ENCODE results near the gene FGA. TPM values are rescaled to one million over a fixed set of nuclear protein-coding genes. Genes with fewer than 3 reads are reported as not detected.

Gene FGA
- total and polyA plus RNA-seq, 10 of the 15 experiments (the other 5 are each of a cell fraction or from before 2014, with no cell fraction given) = 3.6 TPM; not detected in 9

- Histone ChIP-seq H3K27ac (ENCODE audit: control insufficient read depth, insufficient read depth) (no peak overlapping the region), H3K36me3 (ENCODE audit: control insufficient read depth in 2 of 2, insufficient read depth in 2 of 2, low read length in 1 of 2) (no peaks in the 10 kb centered on the region), H3K4me2 (ENCODE audit: control insufficient read depth, insufficient read depth) (no peak overlapping the region), H3K9me3 (replicated peaks; ENCODE audit: control insufficient read depth, insufficient read depth, low read length) (no peaks in the 10 kb centered on the region), H3K79me2 (ENCODE audit: control insufficient read depth, insufficient read depth, low read length) (no peaks in the 10 kb centered on the region), H2AFZ (ENCODE audit: control insufficient read depth, low read depth, low read length) (no peak overlapping the region), H3K27me3 (replicated peaks in 1 of 2; ENCODE audit: control insufficient read depth in 2 of 2, insufficient read depth in 2 of 2, low read length in 1 of 2) (peaks cover 0 to 3% of the 10 kb centered on the region in 2 experiments), H3K9ac (ENCODE audit: control insufficient read depth, insufficient read depth, low read length) (no peak overlapping the region), H3K4me3 (no peak overlapping the region), H3K4me1 (ENCODE audit: control insufficient read depth, insufficient read depth, low read length) (no peaks in the 10 kb centered on the region), H4K20me1 (ENCODE audit: control insufficient read depth, insufficient read depth) (no peaks in the 10 kb centered on the region)
- ChIA-PET CTCF (interaction anchor here (0.7 to 19.0 kb wide), 13 partner anchors 10 to 145 kb away, joined by 3 to 796 read pairs (median 4); partner anchors contain the start of genes FGB, FGG and PLRG1), SMC1A (ENCODE audit: uncharacterized antibody, unreplicated experiment) (interaction anchor here (0.8 to 7.2 kb wide), 4 partner anchors 13 to 72 kb away, joined by 3 to 119 read pairs (median 58); partner anchors contain the start of genes FGB and PLRG1), POLR2A (interaction anchor here (0.7 kb wide), 1 partner anchor 17 kb away, joined by 4 read pairs; no protein-coding TSS in a partner anchor), RAD21 (ENCODE audit: unreplicated experiment) (interaction anchor here (0.6 to 7.1 kb wide), 7 partner anchors 8 to 74 kb away, joined by 3 to 88 read pairs (median 3); partner anchors contain the start of genes FGG and PLRG1)
- TF ChIP-seq LARP7 (IDR thresholded peaks at IDR 0.05) = no peak
- TF ChIP-seq KAT2A (conservative IDR thresholded peaks at IDR 0.05; ENCODE audit: control insufficient read depth, low read depth, low read length) = no peak
- peak; percentile 70 for TF ChIP-seq RAD21 (IDR thresholded peaks at IDR 0.05; ENCODE audit: insufficient read depth, low read depth, low read length)
- TF ChIP-seq, protein P1, sequence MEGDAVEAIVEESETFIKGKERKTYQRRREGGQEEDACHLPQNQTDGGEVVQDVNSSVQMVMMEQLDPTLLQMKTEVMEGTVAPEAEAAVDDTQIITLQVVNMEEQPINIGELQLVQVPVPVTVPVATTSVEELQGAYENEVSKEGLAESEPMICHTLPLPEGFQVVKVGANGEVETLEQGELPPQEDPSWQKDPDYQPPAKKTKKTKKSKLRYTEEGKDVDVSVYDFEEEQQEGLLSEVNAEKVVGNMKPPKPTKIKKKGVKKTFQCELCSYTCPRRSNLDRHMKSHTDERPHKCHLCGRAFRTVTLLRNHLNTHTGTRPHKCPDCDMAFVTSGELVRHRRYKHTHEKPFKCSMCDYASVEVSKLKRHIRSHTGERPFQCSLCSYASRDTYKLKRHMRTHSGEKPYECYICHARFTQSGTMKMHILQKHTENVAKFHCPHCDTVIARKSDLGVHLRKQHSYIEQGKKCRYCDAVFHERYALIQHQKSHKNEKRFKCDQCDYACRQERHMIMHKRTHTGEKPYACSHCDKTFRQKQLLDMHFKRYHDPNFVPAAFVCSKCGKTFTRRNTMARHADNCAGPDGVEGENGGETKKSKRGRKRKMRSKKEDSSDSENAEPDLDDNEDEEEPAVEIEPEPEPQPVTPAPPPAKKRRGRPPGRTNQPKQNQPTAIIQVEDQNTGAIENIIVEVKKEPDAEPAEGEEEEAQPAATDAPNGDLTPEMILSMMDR (IDR thresholded peaks at IDR 0.05 in 2 of 3, conservative IDR thresholded peaks at IDR 0.05 in 1 of 3; ENCODE audit: control insufficient read depth in 2 of 3, extremely low read depth in 1 of 3, insufficient read depth in 1 of 3, low read depth in 3 of 3, low read length in 3 of 3) = peak; percentile 43 to 62 (median 56); a peak in 5 of 6 replicates
- TF ChIP-seq HDGF (IDR thresholded peaks at IDR 0.05) = no peak
- peak; percentile 59; the same call in 1 of the 2 replicates for TF ChIP-seq ZNF384 (IDR thresholded peaks at IDR 0.05; ENCODE audit: borderline replicate concordance, low read depth, low read length)
- peak; percentile 78; the same call in 1 of the 2 replicates for TF ChIP-seq SMC3 (IDR thresholded peaks at IDR 0.05; ENCODE audit: borderline replicate concordance, low read length)
- no peak for DNase-seq (ENCODE audit: low read depth, low spot score)
- no peak for FAIRE-seq
- peak; percentile 72 for ATAC-seq
- in situ Hi-C loops (cut with MboI) = no loop called here
- intact Hi-C loops (cut with micrococcal nuclease; ENCODE audit: unreplicated experiment) = loop anchor here (1.0 to 10.0 kb wide), 5 partner anchors 63 to 848 kb away; partner anchors contain the start of gene MAP9
- no TSS peak for BruUV-seq (replicated peaks)
These were observed 32.1 kb upstream of the FGA start for GRCh38 chr4:154622598-154622997.

All from GM12878 (cell line).